Suprapubic skin (tissue), 4 donors: ENCODE measurements around the gene SMAD7.
A peak's percentile ranks its signal among the peaks of the same experiment; 100 is the strongest.

Experiments
- POLR2A ChIP-seq, 2 donors: fragments of 450-650 bp; IDR thresholded peaks; one replicate each; pipeline ENCODE4 v1.6.1; 2017; ENCODE audit warnings: antibody characterized with exemption in 2 of 2, mild to moderate bottlenecking in 2 of 2, moderate library complexity in 2 of 2
- POLR2AphosphoS5 ChIP-seq, 3 donors: sonication (generic); formaldehyde crosslinking; IDR thresholded peaks; one replicate each; pipeline ENCODE4 v1.6.1; 2017; ENCODE audit warnings: antibody characterized with exemption in 3 of 3
- TF ChIP-seq, protein P1 (sequence below), 2 donors: fragments of 200-600 bp in 1 of 2; fragments of 450-650 bp in 1 of 2; sonication (generic) in 1 of 2; IDR thresholded peaks; one replicate each; pipeline ENCODE4 v1.5.1; 2016 to 2019; ENCODE audit warnings: antibody characterized with exemption in 2 of 2, mild to moderate bottlenecking in 1 of 2, moderate library complexity in 1 of 2

DNA sequence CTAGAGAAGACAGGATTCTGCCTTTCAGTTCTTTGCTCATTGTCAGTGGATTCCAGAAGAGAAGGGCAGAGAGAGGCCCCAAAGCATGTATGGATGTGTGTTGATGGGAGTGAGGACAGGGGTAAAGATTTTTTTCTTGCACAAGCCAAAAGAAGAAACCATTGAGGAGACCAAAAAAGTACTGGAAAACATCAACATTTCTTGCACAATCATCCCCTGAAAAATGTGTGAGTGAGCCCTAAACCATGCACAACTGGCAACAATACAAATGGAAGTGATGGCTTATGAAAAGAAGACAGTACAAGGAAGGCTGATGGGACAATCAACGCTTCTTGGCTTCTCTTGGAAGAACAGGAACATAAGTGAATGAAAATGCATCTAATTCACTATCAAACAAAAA lies 5.6 kb upstream of the SMAD7 start:
- TF ChIP-seq POLR2A (IDR thresholded peaks at IDR 0.05): no peak
- TF ChIP-seq, protein P1, sequence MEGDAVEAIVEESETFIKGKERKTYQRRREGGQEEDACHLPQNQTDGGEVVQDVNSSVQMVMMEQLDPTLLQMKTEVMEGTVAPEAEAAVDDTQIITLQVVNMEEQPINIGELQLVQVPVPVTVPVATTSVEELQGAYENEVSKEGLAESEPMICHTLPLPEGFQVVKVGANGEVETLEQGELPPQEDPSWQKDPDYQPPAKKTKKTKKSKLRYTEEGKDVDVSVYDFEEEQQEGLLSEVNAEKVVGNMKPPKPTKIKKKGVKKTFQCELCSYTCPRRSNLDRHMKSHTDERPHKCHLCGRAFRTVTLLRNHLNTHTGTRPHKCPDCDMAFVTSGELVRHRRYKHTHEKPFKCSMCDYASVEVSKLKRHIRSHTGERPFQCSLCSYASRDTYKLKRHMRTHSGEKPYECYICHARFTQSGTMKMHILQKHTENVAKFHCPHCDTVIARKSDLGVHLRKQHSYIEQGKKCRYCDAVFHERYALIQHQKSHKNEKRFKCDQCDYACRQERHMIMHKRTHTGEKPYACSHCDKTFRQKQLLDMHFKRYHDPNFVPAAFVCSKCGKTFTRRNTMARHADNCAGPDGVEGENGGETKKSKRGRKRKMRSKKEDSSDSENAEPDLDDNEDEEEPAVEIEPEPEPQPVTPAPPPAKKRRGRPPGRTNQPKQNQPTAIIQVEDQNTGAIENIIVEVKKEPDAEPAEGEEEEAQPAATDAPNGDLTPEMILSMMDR (IDR thresholded peaks at IDR 0.05): no peak
- peak in 2 of 3 donors; percentile 37 to 66 for TF ChIP-seq POLR2AphosphoS5 (IDR thresholded peaks at IDR 0.05)
